GM19025 (cell line): ENCODE results near the gene FAM53B.

ENCODE experiments used
- ATAC-seq: cut with Tn5 transposase; IDR thresholded peaks from one replicate; pipeline ENCODE4 v1.9.1; 2021; ENCODE audit warnings: mild to moderate bottlenecking, low read depth, moderate library complexity; ENCODE audit not compliant: unreplicated experiment

FAM53B gene

DNA sequence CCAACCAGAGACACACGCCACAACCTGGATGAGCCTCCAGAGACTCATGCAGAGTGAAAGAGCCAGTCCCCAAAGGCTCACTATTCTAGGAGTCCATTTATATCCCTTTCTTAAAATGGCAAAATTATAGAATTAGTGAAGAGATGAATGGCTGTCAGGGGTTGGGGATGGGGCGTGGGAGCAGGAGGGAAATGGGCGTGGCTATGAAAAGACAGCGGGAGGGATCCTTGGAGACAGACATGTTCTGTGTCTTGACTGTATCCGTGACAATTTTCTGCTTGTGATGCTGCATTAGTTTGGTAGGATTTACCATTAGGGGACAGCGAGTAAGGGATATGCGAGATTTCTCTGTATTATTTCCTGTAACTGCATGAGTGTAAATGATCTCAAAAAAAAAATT lies 33.0 kb downstream of the FAM53B start:
- ATAC-seq: no peak

DNA sequence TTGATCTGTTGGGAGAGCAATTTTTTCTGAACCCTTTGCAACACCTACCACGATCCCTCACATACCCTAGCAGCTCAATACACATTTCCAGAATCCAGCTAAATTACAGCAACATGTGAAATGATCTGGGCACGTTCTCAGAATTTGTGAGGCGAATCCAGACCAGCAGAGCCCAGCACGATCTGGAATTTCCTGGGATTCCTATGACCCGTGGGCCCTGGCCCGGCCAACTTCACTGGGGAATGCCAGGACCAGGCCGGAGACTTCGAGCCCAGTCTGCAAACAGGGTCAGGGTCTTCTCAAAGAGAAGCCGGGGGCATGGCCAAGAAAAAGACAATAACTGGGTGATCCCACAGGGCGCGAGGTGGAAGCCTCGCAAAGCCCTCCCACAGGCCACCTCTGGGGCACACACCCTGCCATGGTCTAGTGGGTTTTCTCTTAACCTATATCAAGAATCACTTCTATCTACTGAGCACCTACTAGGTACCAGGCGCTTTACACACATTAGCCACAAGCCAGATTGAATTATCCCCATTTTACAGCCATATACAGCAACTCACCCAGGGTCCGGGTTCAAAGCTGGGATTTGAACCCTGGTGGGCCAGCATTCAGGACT lies 33.8 kb downstream of the FAM53B start:
- ATAC-seq: no peak

DNA sequence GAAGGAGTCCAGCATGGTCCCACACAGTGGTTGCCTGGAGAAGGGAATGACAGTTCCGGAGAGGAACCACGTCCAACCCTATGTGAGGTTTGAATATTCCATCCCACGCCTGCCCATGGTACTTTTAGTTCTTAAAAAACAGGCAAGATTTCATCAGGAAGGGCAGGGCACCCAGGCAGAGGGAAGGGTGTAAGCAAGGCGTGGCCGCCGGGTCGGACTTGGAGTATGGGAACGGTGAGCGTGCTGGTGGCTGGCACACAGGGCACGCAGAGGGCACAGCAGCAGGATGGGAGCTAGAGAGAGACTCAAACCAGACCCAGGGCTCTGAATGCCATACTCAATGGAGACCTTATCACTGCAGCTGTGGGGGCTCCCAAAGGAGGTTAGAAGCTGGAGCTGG lies 34.3 kb downstream of the FAM53B start:
- ATAC-seq: no peak

- ATAC-seq: no peak
Measured at GRCh38 chr10:124708922-124709520, 35.2 kb downstream of the FAM53B start.

GRCh38 chr10:124708246-124708779 lies 35.9 kb downstream of the FAM53B start:
- no peak for ATAC-seq

DNA sequence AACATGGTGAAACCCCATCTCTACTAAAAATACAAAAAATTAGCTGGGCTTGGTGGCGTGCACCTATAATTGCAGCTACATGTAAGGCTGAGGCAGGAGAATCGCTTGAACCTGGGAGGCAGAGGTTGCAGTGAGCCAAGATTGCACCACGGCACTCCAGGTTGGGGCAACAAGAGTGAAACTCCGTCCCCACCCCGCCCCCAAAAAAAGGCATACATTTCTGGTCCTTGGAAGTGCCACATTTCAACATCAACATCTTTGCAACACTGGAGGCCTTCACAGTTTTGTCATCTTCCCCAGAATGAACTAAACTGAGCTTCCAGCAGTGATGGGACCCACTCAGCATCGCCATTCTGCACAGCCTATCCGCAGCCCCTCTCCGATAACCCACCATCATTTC lies 36.6 kb downstream of the FAM53B start:
- no peak for ATAC-seq

- ATAC-seq: no peak
Measured at GRCh38 chr10:124707144-124707467, 37.1 kb downstream of the FAM53B start.

GRCh38 chr10:124706462-124707143 lies 37.6 kb downstream of the FAM53B start:
- ATAC-seq: no peak

GRCh38 chr10:124705817-124706461 lies 38.2 kb downstream of the FAM53B start:
- no peak for ATAC-seq

- ATAC-seq: no peak
Measured at GRCh38 chr10:124705381-124705740, 38.8 kb downstream of the FAM53B start.

DNA sequence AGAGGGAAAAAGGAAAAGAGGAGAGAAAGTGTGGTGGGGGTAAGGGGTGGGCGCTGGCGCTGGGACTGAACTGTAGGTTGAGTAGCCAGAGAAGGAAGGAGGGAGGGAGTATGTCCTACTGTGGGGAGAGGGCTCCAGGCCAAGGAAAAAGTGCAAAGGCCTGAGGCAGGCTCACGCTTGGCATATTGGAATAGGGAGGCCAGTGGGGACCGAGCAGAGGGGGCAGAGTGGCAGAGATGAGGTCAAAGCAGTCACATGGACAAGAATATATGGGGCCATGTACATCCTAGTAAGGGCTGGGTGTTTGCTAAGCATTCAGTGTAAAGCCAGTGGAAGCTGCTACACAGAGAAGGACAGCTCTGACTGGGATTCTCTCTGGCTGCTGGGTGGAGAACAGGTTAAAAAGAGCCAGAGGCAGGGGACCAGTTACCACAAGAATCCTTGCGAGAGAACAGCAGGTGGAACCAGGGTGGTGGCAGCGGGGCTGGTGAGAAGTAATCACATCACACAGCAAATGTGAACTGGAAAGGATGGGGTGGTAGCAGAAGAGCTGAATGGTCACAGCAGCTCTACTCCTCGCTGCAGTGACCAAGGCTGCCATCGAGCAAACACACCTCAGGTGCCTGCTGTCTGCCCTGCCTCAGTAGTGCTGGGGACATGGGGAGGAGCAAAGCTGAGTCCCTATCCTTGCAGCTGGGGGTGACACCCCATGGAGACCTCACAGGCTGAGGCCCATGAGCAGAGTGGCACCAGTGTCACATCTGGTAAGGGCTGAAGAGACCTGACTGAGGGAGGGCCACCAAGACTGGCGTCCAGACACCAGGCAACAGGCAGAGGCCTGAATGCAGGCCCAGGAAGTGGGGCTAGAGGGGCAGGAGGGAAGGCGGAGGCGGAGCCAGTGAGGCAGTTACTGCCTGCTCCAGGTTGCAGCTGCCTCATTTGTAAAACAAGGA lies 39.5 kb downstream of the FAM53B start:
- ATAC-seq: no peak

DNA sequence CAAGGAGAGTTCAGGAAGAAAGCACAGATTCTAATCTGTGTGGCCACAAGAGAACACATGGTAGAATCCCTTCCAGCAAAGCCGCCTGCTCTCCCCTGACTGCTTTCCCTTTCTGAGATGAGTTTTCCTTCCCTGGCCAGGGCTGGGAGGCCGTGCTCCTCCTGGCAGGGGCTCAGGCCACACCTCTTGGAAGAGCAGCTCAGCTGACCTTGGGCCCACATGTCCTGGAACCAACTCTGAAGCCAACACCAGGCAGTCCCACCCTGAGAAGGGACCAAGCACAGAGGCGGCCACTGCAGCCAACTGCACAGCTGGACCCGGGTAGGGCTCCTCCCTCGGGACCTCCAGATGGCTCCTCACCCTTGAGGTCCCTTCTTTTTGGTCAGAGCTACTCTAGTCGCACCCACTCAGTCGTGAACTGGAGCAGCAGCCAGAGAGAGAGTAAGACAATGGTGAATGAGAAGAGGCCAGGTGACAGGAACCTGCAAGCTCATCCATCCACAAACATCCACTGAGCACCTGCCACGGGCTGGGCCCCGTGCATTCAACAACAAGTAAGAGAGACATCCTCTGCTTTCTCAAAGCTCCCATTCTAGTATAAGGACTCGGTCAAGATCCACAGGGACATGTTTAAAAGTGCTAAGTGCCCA lies 40.3 kb downstream of the FAM53B start:
- no peak for ATAC-seq

- no peak for ATAC-seq
Measured at GRCh38 chr10:124703372-124703771, 40.8 kb downstream of the FAM53B start.

- ATAC-seq: no peak
Measured at GRCh38 chr10:124701881-124702656, 42.1 kb downstream of the FAM53B start.

- ATAC-seq: no peak
Measured at GRCh38 chr10:124701435-124701834, 42.7 kb downstream of the FAM53B start.

- no peak for ATAC-seq
Measured at GRCh38 chr10:124701038-124701365, 43.2 kb downstream of the FAM53B start.

- ATAC-seq: no peak
Measured at GRCh38 chr10:124700293-124701037, 43.7 kb downstream of the FAM53B start.

DNA sequence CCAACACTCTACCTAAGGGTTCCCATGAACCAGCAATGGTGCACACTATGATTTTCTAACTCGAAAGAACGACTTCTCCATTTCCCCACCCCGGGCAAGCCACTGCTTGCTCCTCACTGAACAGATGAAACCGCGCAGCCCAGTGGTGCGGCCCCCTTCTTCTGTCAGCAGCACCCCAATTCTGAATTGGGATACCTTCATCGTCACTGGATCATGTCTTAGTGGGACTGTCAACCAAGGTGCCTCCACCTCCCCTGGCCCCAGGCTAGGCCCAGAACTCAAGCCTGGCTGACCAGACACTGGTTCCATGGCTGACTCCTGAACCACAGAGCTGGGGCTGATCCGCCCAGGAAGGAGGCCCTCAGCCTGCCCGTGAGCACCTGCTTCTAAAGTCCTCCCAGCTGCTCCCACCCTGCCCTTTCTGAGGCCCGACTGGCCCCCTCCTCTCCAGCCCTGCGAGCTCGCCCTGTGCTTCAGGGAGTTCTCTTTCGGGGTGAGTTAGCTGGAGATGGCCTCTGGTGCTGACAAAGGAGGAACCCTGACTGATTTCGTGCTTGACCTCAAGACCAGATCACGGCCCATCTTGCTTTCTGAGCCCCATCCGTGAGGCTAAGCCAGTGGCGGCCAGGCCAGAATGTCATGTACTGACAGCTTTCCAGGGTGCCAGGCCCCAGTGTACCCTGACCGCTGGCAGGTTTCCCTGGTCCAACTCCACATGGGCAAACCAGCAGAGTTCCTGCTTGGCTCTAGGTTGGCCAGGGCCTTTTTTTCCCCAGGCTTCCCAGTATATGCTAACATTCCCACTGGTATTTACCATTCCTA lies 44.5 kb downstream of the FAM53B start:
- no peak for ATAC-seq
